ENCODE measurements around the gene RNF220. TPM values are rescaled to one million over a fixed set of nuclear protein-coding genes. Genes with fewer than 3 reads are reported as not detected.
"Not testable (repeated sequence)": the region's sequence is repeated elsewhere in the genome, so short reads cannot be mapped to it uniquely, and the experiment has no call there.

The RNF220 gene
- total RNA-seq, 2 donors from 2014 or later = 86.8 to 92.1 TPM

GRCh38 chr1:44698138-44698537, 293.1 kb downstream of the RNF220 start:
- Mint-ChIP-seq H3K9me3 (no peaks in the 10 kb centered on the region), H3K27ac (no peak overlapping the region), H3K27me3 (ENCODE audit: low read depth) (no peaks in the 10 kb centered on the region), H3K4me1 (ENCODE audit: low read depth) (peaks cover 33% of the 10 kb centered on the region), H3K36me3 (ENCODE audit: insufficient read depth in 2 of 2) (no peaks in the 10 kb centered on the region), H3K4me3 (no peak overlapping the region)
- ATAC-seq (replicated peaks in 1 of 2) (no peak), DNase-seq (no peak)

DNA sequence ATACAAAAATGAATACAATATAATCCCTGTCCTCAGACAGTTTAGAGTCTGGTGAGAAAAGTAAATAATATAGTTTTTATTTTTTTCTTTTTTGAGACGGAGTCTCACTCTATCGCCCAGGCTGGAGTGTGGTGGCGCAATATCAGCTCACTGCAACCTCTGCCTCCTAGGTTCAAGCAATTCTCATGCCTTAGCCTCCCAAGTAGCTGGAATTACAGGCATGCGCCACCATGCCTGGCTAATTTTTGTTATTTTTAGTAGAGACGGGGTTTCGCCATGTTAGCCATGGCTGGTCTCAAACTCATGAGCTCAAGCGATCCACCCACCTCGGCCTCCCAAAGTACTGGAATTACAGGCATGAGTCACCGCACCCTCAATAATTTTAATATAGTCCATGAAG, 294.3 kb downstream of the RNF220 start:
- H3K36me3 Mint-ChIP-seq (ENCODE audit: insufficient read depth in 2 of 2); ATAC-seq (replicated peaks in 1 of 2); H3K9me3 Mint-ChIP-seq; H3K4me3 Mint-ChIP-seq; H3K27me3 Mint-ChIP-seq (ENCODE audit: low read depth); H3K27ac Mint-ChIP-seq; DNase-seq: not testable (repeated sequence)
- H3K4me1 Mint-ChIP-seq (ENCODE audit: low read depth) = peaks cover 23% of the 10 kb centered on the region

GRCh38 chr1:44700573-44700972, 295.5 kb downstream of the RNF220 start:
- no peak for ATAC-seq (replicated peaks in 1 of 2)
- Mint-ChIP-seq H3K27me3 (ENCODE audit: low read depth) (no peaks in the 10 kb centered on the region), H3K36me3 (ENCODE audit: insufficient read depth in 2 of 2) (no peaks in the 10 kb centered on the region), H3K27ac (no peak overlapping the region), H3K4me3 (no peak overlapping the region), H3K9me3 (no peaks in the 10 kb centered on the region), H3K4me1 (ENCODE audit: low read depth) (peaks cover 23% of the 10 kb centered on the region)
- no peak for DNase-seq

DNA sequence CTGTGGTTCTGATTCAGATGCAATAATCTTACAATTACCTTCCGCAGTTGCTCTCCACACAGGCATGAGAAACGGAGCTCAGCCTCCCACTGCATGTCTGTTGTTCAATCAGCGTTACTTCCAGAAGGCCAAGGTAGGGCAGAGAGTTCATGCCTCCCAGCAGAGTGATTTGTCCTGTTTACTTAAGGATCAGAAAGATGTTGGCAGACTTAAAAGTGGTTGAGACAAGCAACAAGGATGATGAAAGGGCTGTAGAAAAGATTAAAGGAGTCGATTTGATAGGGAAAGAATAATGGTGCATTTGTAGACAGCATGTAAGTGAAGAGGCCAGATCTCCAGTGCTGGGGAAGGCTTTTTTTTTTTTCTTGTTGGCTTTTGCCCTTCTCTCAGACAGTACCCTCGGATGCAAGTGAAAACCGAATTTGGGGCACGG, 296.1 kb downstream of the RNF220 start:
- H3K27ac Mint-ChIP-seq = no peak overlapping the region
- no peak for DNase-seq

More for the DNA sequence above, 296.1 kb downstream of the RNF220 start:
- H3K4me3 Mint-ChIP-seq = no peak overlapping the region
- ATAC-seq (replicated peaks in 1 of 2) = no peak
- no peaks in the 10 kb centered on the region for H3K9me3 Mint-ChIP-seq
- no peaks in the 10 kb centered on the region for H3K27me3 Mint-ChIP-seq (ENCODE audit: low read depth)
- H3K36me3 Mint-ChIP-seq (ENCODE audit: insufficient read depth in 2 of 2) = no peaks in the 10 kb centered on the region
- H3K4me1 Mint-ChIP-seq (ENCODE audit: low read depth) = peaks cover 23% of the 10 kb centered on the region

Other genes with a start within 250 kb of the RNF220 start
- gene DMAP1, start 191.8 kb upstream of the RNF220 start, total RNA-seq = 10 to 100 TPM; 40.0 to 46.6 TPM
- gene ERI3, start 50.0 kb upstream of the RNF220 start, total RNA-seq = 10 to 100 TPM; 30.4 to 45.5 TPM

Measured in activated T-cell treated with anti-CD3 and anti-CD28 coated beads, Interleukin-2, amount 50 U/mL, for 72 hours (primary cell).